Activated CD8-positive, alpha-beta memory T cell treated with anti-CD3 and anti-CD28 coated beads, Interleukin-2, amount 50 U/mL, for 24 hours (primary cell): ENCODE measurements around the gene PLEKHO2.
"Not testable (repeated sequence)": the region's sequence is repeated elsewhere in the genome, so short reads cannot be mapped to it uniquely, and the experiment has no call there.

Experiments
- DNase-seq: peaks from one replicate; pipeline ENCODE4 v3.0.0-alpha.2; 2020; ENCODE audit errors: extremely low read depth

The PLEKHO2 gene

GRCh38 chr15:64841344-64842095, at the start of gene PLEKHO2:
Gene PLEKHO2, plus strand, starts transcription at chr15:64841915. Its CDS starts 102 bp downstream, at chr15:64842017.
- DNase-seq = peak; percentile 67

- DNase-seq = no peak
These were observed 49.4 kb upstream of the PLEKHO2 start for GRCh38 chr15:64792282-64792681.

- DNase-seq = not testable (repeated sequence)
These were observed 46.4 kb upstream of the PLEKHO2 start for GRCh38 chr15:64795299-64795698.

GRCh38 chr15:64795921-64796320, 45.8 kb upstream of the PLEKHO2 start:
- DNase-seq = not testable (repeated sequence)

GRCh38 chr15:64798905-64799304, 42.8 kb upstream of the PLEKHO2 start:
- not testable (repeated sequence) for DNase-seq

GRCh38 chr15:64800476-64800875, 41.2 kb upstream of the PLEKHO2 start:
- DNase-seq = no peak

- no peak for DNase-seq
These were observed 38.2 kb upstream of the PLEKHO2 start for GRCh38 chr15:64803526-64803925.

GRCh38 chr15:64804619-64805018, 37.1 kb upstream of the PLEKHO2 start:
- DNase-seq = no peak

GRCh38 chr15:64806509-64806908, 35.2 kb upstream of the PLEKHO2 start:
- DNase-seq = no peak

- DNase-seq = no peak
These were observed 34.5 kb upstream of the PLEKHO2 start for GRCh38 chr15:64807051-64807749.

GRCh38 chr15:64807751-64808222, 33.9 kb upstream of the PLEKHO2 start:
- no peak for DNase-seq

GRCh38 chr15:64808785-64809453, 32.8 kb upstream of the PLEKHO2 start:
- DNase-seq = no peak

- peak; percentile 43 for DNase-seq
These were observed 31.8 kb upstream of the PLEKHO2 start for GRCh38 chr15:64809649-64810496.

GRCh38 chr15:64810497-64811326, 31.0 kb upstream of the PLEKHO2 start:
- DNase-seq = no peak

GRCh38 chr15:64813075-64813474, 28.6 kb upstream of the PLEKHO2 start:
- DNase-seq = no peak

GRCh38 chr15:64814283-64814682, 27.4 kb upstream of the PLEKHO2 start:
- not testable (repeated sequence) for DNase-seq

- DNase-seq = not testable (repeated sequence)
These were observed 26.8 kb upstream of the PLEKHO2 start for GRCh38 chr15:64814965-64815364.

- no peak for DNase-seq
These were observed 25.3 kb upstream of the PLEKHO2 start for GRCh38 chr15:64816452-64816851.

GRCh38 chr15:64824929-64825430, 16.7 kb upstream of the PLEKHO2 start:
- DNase-seq = no peak
